Amniotic stem cell (primary cell): Measurements from ENCODE around the gene COASY.
"Not testable (repeated sequence)": the region's sequence is repeated elsewhere in the genome, so short reads cannot be mapped to it uniquely, and the experiment has no call there.

Source experiments
- DNase-seq: peaks from one replicate; lab custom pipeline; 2025; lab: John Stamatoyannopoulos, UW

Gene COASY

DNA sequence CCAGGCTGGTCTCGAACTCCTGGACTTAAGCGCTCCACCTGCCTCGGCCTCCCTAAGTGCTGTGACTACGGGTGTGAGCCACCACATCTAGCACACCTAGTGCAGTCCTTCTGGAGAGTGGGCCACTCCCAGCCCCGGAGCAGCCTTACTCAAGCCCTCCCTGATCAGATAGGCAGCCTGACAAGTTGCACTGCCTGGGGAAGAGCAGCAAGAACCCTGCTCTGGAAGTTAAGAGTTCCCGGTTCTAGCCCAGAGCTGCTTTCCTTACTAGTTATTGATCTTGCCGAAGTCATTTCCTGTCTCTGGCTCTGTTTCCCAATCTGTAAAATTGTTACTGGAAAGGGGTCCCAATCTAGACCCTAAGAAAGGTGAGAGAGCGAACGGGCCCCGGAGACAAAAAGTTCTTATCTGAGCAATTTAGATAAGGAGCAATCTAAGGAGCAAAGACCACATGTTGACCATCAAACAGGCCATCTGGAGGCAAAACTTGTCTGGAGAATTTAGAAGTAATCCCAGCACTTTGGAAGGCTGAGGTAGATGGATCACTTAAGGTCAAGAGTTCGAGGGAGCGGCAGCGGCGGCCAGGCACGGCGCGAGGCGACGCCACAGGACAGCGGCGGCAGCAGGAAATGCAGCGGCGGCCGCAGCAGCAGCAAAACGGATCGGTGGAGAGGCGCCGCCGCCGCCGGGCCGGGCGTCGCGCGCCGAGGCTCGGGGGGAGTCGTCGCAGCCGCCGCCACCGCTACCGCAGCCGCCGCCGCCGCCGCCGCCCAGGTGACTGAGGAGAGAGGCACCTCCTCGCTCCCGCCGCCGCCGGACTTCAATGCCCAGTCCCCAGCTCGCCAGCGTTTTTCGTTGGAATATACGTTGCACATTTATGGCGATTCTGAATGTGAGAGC lies 30.2 kb upstream of the COASY start:
- DNase-seq, result no peak

DNA sequence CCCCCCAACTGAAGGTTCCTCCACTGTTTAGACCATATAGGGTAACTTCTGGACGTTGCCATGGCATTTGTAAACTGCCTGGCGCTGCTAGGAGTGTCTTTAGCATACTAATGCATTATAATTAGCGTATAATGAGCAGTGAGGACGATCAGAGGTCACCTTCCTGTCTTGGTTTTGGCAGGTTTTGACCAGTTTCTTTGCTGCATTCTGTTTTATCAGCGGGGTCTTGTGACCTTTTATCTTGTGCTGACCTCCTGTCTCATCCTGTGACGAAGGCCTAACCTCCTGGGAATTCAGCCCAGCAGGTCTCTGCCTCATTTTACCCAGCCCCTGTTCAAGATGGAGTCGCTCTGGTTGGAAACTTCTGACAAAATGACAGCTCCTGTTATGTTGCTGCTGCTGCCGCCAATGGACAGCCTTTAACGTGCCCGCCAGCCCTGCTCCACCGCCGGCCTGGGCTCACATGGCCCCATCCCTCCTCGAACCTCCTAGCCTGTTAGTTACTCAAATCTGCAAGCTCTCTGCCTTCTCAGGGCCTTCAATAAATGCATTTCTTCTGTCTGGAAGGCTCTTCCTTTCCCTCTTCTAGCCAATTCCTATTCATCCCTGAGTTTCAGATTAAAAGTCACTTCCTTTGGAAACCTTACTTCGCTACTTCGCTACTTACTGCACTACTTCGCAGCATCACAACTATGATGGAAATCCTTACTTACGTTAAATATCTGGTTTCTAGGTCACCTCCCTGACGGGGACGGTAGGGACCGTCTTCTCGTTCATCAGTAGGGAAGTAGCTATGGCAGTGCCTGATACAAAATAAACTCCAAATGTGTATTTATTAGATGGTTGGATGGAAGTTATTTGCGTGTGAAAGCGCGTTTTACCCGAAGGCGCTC lies 26.5 kb upstream of the COASY start:
- DNase-seq, result no peak

DNA sequence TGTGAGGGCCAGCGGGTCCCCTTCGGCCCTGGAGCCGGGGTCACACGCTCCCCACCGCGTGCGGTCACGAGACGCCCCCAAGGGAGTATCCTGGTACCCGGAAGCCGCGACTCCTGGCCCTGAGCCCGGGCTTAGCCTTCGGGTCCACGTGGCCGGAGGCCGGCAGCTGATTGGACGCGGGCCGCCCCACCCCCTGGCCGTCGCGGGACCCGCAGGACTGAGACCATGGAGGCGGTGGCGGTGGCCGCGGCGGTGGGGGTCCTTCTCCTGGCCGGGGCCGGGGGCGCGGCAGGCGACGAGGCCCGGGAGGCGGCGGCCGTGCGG lies 25.9 kb upstream of the COASY start, which contains the start of gene NAGLU:
Gene NAGLU, plus strand, starts transcription at position 194 of the 324 bp plus-strand sequence. Its CDS starts 32 bp downstream, at position 226.
- DNase-seq, result peak; percentile 45

DNA sequence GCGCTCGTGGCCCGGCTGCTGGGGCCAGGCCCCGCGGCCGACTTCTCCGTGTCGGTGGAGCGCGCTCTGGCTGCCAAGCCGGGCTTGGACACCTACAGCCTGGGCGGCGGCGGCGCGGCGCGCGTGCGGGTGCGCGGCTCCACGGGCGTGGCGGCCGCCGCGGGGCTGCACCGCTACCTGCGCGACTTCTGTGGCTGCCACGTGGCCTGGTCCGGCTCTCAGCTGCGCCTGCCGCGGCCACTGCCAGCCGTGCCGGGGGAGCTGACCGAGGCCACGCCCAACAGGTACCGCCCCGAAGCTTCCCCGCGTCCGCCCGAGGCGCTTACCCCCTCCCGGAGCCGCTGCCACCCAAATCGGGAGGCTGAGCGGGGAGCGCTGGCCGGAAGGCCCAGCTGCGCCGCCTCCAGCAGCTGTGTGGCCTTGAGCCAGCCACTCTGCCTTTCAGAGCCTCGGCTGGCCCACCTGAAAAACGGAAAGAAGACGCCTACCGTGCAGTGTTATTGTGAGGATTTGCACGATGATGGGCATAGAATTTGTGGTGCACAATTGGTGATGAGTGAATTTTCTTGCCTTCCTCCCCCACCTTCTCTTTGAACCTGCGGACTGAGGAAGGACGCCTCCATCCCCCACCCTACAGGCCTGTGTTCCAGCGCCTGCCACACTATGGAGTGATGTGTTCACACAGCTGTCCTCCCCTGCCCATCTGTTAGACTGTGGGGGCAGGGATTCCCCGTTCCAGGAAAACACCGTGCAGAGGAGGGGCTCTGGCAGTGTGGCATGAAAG lies 25.4 kb upstream of the COASY start:
- DNase-seq, result no peak

DNA sequence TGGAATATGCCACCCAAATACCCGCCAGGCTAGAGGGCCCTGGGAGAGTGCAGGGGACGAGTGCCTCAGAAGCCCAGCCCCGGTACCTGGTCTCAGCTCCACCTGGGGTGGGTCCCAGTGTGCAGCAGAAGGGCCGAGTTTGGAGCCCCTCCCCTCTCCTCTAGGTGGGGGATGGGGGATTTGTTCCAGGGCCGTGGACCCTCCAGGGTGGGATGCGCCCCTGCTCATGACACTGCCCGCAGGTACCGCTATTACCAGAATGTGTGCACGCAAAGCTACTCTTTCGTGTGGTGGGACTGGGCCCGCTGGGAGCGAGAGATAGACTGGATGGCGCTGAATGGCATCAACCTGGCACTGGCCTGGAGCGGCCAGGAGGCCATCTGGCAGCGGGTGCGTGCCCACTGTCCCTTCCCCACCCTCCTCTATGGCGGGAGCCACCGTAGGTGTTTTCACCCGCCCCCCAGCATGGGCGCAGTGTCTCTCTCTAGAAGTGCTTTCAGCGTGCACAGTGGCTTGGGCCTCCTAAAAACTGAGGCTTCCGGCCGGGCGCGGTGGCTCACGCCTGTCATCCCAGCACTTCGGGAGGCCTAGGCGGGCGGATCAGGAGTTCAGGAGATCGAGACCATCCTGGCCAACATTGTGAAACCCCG lies 24.7 kb upstream of the COASY start:
- no peak for DNase-seq

DNA sequence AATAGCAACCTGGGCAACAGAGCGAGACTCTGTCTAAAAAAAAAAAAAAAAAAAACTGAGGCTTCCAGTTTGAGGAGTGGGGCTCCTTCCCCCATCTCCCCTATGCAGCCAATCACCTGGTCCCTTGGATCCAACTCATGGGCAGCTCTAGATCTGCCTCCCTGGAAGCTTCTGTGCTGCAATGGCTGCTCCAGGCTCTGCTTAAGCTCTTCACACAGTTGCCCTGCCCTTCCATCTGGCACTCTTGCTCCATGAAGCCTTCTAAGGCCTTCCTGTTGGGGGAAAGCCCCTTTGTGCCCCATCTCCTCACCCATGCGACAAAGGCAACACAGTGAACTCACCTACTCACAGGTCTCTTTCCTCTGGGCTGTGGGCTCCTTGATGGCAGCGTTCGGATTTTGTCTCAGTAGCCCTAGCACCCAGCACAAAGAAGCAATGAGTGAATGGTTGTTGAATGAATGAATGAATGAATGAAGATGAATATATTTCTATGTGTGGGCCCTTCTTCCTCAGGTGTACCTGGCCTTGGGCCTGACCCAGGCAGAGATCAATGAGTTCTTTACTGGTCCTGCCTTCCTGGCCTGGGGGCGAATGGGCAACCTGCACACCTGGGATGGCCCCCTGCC lies 24.0 kb upstream of the COASY start:
- DNase-seq, result no peak

DNA sequence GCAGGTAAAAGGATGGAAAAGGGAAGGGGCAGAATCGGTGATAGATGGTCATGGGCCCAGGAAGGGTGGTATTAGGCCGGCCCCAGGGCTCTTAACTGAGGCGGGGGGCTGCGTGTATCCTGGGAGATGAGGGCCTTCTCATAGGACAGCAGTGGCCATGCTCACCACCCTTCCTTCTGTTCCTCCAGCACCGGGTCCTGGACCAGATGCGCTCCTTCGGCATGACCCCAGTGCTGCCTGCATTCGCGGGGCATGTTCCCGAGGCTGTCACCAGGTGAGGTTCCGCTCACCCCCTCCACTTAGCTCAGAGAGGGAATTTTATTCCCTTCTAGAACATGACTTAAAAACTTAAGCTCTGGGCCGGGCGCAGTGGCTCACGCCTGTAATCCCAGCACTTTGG lies 23.5 kb upstream of the COASY start:
- DNase-seq, result no peak

DNA sequence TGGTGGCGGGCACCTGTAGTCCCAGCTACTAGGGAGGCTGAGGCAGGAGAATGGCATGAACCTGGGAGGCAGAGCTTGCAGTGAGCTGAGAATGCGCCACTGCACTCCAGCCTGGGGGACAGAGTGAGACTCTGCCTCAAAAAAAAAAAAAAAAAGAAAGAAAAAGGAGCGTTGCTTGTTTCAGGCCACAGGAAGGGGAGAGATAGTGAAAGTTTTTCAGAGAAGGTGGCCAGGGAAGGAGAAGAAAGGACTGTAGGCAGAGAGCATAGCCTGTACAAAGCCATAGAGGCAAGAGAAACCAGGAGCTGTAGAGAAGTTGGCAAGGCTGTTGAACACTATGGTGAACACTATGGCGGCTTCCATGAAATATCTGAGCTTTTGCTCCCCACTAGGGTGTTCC lies 21.4 kb upstream of the COASY start:
- DNase-seq, result not testable (repeated sequence)

DNA sequence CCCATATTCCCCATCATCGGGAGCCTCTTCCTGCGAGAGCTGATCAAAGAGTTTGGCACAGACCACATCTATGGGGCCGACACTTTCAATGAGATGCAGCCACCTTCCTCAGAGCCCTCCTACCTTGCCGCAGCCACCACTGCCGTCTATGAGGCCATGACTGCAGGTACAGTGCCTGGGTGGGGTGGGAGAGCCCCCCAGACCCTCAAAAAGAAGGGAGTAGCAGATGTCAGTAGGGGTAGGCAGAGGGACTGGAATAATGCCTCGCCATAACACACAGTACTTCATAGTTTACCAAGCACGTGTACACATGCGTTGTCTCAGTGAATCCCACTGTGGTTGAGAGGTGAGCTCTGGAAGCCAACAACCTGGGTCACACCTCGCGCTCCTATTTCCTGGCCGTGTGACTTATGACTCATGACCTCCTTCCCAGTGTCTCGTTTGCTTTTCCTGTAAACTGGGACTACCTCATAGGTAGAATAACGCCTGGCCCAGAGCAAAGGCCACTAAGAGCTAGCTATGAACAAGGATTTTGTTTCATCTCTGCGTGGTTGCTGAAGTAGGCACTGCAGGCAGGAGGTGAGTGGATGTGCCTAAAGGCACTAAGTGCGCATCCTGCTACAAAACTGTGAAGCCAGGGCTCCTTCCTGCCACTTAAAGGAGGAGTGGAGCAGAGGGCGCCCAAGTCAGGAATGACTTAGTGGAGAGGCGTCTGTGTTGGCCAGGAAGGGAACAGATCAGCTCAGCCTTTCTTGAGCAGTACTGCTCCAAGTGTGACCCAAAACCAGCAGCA lies 20.7 kb upstream of the COASY start:
- no peak for DNase-seq

DNA sequence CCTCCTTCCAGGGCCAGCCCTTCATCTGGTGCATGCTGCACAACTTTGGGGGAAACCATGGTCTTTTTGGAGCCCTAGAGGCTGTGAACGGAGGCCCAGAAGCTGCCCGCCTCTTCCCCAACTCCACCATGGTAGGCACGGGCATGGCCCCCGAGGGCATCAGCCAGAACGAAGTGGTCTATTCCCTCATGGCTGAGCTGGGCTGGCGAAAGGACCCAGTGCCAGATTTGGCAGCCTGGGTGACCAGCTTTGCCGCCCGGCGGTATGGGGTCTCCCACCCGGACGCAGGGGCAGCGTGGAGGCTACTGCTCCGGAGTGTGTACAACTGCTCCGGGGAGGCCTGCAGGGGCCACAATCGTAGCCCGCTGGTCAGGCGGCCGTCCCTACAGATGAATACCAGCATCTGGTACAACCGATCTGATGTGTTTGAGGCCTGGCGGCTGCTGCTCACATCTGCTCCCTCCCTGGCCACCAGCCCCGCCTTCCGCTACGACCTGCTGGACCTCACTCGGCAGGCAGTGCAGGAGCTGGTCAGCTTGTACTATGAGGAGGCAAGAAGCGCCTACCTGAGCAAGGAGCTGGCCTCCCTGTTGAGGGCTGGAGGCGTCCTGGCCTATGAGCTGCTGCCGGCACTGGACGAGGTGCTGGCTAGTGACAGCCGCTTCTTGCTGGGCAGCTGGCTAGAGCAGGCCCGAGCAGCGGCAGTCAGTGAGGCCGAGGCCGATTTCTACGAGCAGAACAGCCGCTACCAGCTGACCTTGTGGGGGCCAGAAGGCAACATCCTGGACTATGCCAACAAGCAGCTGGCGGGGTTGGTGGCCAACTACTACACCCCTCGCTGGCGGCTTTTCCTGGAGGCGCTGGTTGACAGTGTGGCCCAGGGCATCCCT lies 18.5 kb upstream of the COASY start:
- DNase-seq, result no peak

DNA sequence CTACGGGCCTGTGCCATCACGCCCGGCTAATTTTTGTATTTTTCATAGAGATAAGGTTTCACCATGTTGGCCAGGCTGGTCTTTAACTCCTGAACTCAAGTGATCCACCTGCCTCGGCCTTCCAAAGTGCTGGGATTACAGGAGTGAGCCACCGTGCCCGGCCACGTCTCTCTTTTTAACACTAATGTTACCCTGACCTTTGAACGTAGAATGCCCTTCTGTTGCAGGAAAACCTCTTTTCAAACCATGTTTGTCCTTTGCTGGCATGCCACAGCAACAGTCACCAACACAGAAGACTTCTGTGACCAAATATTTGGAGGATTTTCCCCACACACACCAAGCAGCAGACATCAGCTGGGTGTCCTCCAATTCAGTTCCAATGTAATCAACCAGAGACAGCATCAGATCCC lies 17.1 kb upstream of the COASY start:
- no peak for DNase-seq

DNA sequence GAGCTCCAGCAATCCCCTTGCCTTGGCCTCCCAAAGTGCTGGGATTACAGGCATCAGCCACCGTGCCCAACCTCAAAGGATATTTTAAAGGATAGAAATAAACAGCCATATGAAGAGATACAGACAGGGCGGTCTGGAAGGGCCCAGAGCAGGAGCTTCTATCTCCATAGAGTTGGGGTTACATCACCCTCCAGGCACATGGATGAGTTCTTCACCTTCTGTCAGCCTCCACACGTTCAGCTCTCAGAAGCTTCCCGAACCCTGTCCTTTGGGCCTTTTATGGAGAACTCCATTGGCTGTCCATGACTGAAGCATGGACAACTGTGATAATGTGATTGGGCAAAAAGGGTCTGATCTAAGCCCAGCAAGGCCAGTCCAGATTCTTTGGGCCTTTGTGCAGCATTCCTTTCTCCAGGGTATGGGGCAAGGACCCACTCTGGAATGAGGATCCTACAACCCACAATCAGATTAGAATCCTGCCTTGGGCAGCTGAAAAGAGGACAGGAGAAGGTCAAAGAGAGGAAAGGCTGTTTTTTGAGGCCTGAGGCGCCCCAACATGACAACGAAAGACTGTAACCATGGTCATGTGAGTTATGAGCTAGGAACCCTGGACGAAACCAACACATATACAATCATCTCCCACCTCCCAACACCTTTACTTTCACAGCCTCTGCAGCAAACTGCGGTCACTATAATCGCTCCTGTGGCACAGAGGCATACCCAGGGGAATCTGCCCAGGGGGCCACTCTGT lies 16.0 kb upstream of the COASY start:
- not testable (repeated sequence) for DNase-seq

DNA sequence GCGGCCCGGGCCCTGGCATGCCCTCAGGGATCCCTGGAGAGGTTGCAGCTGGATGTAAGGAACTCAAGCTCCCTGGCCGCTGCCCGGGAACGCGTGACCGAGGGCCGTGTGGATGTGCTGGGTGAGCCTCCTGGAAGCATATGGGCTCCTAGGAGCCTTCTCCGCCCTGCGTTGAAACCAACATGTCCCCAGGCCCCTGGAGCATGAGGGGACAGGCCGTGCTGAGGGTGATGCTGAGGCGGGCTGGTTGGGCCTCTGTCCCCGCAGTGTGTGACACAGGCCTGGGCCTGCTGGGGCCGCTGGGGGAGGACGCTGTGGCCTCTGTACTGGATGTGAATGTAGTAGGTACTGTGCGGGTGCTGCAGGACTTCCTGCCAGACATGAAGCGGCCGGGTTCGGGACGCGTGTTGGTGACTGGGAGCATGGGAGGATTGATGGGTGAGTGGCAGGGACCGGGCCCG lies 14.9 kb upstream of the COASY start:
- no peak for DNase-seq

DNA sequence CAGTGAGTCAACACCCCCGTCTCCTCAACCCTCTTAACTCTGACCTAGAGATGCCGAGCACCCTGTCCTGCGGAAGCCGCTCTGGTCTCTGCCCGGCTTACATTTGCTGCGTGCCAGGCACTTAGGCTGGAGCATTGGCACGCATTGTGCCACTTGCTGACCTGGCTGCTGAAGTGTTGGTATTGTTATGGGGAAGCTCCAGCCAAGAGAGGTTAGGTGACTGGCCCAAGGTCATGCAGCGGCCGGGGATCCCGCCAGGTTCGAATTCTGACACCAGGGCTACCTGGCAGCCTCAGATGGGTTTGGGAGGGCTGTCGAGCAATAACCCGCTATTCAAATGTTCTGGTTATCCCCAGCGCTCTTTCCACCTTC lies 14.3 kb upstream of the COASY start:
- DNase-seq, result no peak

DNA sequence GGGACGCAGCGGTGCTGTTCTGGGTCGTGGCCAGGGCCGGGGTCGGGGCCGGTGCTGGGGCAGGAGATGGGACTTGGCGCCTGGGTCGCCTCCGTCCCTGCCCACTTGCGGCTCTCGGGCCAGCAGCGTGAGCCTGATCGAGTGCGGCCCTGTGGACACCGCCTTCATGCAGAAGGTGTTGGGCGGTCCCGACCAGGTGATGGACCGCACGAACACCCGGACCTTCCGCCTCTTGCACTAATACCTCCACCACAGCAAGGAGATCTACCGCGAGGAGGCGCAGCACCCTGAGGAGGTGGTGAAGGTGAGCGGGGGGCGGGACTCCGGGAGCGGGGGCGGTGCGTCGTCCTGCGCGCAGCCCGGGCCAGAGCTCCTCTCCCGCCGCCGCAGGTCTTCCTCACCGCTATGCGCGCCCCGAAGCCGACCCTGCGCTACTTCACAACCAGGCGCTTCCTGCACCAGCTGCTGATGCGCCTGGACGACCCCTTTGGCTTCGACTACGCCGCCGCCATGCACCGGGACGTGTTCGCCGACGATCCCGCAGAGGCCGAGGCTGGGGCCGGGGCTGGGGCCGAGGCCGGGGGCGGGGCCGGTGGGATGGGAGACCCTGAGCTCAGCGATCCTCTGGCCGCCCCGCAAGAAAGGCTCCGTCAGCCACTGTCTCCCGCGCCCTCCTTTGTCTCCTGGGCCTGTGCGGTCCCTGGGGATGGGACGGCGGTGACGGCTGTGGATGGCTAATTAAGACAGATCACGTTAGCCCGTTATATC lies 13.7 kb upstream of the COASY start:
- DNase-seq, result no peak

DNA sequence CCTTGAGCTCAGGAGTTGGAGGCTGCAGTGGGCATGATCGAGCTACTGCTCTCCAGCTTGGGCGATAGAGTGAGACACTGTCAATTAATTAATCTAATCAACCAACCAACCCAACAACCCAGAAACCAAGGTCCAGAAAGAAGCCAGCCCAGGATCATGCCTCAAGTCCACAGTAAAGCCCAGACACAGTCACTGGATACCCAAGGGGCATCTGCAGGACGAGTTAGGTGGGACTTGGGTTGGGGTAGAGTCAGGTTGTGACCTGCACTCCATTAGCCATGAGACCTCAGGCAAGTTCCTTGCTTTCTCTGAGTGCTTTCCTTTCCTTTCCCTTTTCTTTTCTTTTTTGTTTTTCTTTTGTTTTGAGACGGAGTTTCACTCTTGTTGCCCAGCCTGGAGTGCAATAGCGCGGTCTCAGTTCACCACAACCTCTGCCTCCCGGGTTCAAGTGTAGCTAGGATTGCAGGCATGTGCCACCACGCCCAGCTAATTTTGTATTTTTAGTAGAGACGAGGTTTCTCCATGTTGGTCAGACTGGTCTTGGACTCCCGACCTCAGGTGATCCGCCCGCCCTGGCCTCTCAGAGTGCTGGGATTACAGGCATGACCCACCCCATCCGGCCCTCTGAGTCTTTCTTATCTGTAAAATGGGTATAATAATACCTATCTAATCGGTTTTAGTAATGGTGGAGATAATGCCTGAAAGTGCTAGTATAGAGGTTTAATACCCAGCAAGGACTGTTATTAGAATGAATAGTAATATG lies 12.8 kb upstream of the COASY start:
- no peak for DNase-seq

DNA sequence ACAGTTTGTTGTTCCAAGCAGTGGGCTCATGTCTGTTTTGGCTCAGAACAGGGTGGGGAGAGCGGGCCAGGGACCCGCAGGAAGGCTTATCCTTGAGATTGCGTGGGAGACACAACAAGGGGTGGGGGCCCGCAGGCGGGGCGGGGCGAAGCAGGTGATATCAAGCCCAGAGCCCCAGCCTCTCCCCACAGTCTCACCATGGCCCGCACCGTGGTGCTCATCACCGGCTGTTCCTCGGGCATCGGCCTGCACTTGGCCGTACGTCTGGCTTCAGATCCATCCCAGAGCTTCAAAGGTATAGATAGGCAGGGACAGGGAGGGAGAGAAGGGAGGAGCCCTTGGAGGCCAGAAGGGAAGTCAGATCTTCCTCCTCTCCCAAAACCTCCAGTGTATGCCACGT lies 9.2 kb upstream of the COASY start, which contains the start of gene HSD17B1:
Gene HSD17B1, plus strand, starts transcription at position 188 of the 400 bp plus-strand sequence. Its CDS starts 11 bp downstream, at position 199.
- not testable (repeated sequence) for DNase-seq
